MM.1S (cell line): ENCODE data around the gene ADSS2.

ENCODE experiments used
- DNase-seq: peaks from one replicate; pipeline ENCODE4 v3.0.0-alpha.2; 2015
- H2AFZ ChIP-seq: fragments of 300-600 bp; sonication (generic); 2 replicates; pipeline ENCODE4 v1.6.0; 2016; ENCODE audit warnings: antibody characterized with exemption, low read length
- H3F3A ChIP-seq: fragments of 300-600 bp; sonication (generic); 2 replicates; pipeline ENCODE4 v1.6.1; 2016; ENCODE audit warnings: mild to moderate bottlenecking, antibody characterized with exemption, low read length, moderate library complexity, mixed read lengths; ENCODE audit not compliant: insufficient read depth
- H3K27ac ChIP-seq: fragments of 300-600 bp; sonication (generic); 2 replicates; pipeline ENCODE4 v1.5.1; 2016; ENCODE audit warnings: mild to moderate bottlenecking, low read length
- H3K27me3 ChIP-seq: fragments of 300-600 bp; sonication (generic); replicated peaks from 2 replicates; pipeline ENCODE4 v1.6.0; 2016; ENCODE audit warnings: low read length; ENCODE audit not compliant: insufficient read depth
- H3K36me3 ChIP-seq: fragments of 300-600 bp; sonication (generic); replicated peaks from 2 replicates; pipeline ENCODE4 v1.6.1; 2016; ENCODE audit warnings: mild to moderate bottlenecking, low read length, mixed read lengths; ENCODE audit not compliant: insufficient read depth
- H3K4me1 ChIP-seq: fragments of 300-600 bp; sonication (generic); 2 replicates; pipeline ENCODE4 v1.6.1; 2016; ENCODE audit warnings: low read length, mixed read lengths
- H3K4me2 ChIP-seq: fragments of 300-600 bp; sonication (generic); 2 replicates; pipeline ENCODE4 v1.6.0; 2016; ENCODE audit warnings: low read depth, low read length
- H3K4me3 ChIP-seq: fragments of 300-600 bp; sonication (generic); 2 replicates; pipeline ENCODE4 v1.5.1; 2016; ENCODE audit warnings: low read length, mixed read lengths
- H3K79me2 ChIP-seq: fragments of 300-600 bp; sonication (generic); 2 replicates; pipeline ENCODE4 v1.6.1; 2016; ENCODE audit warnings: mixed run types, low read length, mixed read lengths
- H3K9ac ChIP-seq: fragments of 300-600 bp; sonication (generic); 2 replicates; pipeline ENCODE4 v1.6.1; 2016; ENCODE audit warnings: low read length, mixed read lengths
- H3K9me2 ChIP-seq: fragments of 300-600 bp; sonication (generic); replicated peaks from 2 replicates; pipeline ENCODE4 v1.6.1; 2016; ENCODE audit warnings: mild to moderate bottlenecking, low read length, mixed read lengths; ENCODE audit not compliant: insufficient read depth
- H3K9me3 ChIP-seq: fragments of 300-600 bp; sonication (generic); replicated peaks from 2 replicates; pipeline ENCODE4 v1.6.1; 2016; ENCODE audit warnings: mild to moderate bottlenecking, low read length, mixed read lengths; ENCODE audit not compliant: insufficient read depth
- H4K20me1 ChIP-seq: fragments of 300-600 bp; sonication (generic); 2 replicates; pipeline ENCODE4 v1.6.1; 2016; ENCODE audit warnings: mild to moderate bottlenecking, low read length, moderate library complexity, mixed read lengths; ENCODE audit not compliant: insufficient read depth
- EZH2 ChIP-seq: fragments of 300-600 bp; sonication (generic); optimal IDR thresholded peaks from 2 replicates; pipeline ENCODE3; 2017; ENCODE audit warnings: low read depth, mild to moderate bottlenecking, antibody characterized with exemption, low read length, mixed read lengths
- EZH2phosphoT487 ChIP-seq: fragments of 300-600 bp; sonication (generic); IDR thresholded peaks from 2 replicates; pipeline ENCODE4 v1.6.1; 2018; ENCODE audit warnings: antibody characterized with exemption, low read length
- TF ChIP-seq, protein P1 (sequence below): fragments of 300-600 bp; sonication (generic); IDR thresholded peaks from 2 replicates; pipeline ENCODE4 v1.5.1; 2016; ENCODE audit warnings: antibody characterized with exemption, low read length, mixed read lengths

Gene ADSS2

DNA sequence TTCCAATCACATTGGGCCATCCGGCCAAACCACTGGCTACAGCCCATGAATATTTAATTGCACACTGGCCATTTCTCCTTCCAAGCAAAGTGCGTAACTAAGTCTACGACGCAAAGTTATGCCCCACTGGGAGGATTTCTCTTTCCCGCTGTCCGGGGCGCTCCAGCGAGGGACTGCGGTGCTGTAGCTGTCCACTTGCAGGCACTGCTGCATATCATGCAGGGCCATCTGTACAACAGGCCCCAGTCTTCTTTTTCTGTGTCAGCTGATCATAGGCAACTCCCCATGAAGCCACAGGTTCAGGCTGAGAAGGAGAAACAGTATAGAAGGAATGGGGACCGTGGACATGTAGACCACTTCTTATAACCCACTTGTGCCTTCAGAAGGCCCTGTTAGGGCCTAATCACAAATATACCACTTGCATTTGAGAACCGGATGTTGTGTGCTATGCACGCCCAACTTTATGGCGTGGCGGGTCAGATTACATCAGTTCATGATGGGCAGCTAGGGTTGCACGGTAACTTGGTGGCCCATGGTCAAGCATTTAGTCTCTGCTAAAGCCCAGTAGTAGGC lies 58.0 kb downstream of the ADSS2 start:
- Histone ChIP-seq H3K27ac (no peak overlapping the region), H3K4me1 (peaks cover 13% of the 10 kb centered on the region), H3K9me2 (no peaks in the 10 kb centered on the region), H3K9me3 (no peaks in the 10 kb centered on the region), H3K79me2 (no peaks in the 10 kb centered on the region), H3K27me3 (no peaks in the 10 kb centered on the region), H2AFZ (no peak overlapping the region), H3K4me3 (no peak overlapping the region), H4K20me1 (no peaks in the 10 kb centered on the region), H3F3A (0 out of 2 replicates have a peak, but pooled peaks cover 2% of the 10 kb centered on the region), H3K9ac (no peak overlapping the region), H3K4me2 (no peak overlapping the region), H3K36me3 (no peaks in the 10 kb centered on the region)
- TF ChIP-seq, protein P1, sequence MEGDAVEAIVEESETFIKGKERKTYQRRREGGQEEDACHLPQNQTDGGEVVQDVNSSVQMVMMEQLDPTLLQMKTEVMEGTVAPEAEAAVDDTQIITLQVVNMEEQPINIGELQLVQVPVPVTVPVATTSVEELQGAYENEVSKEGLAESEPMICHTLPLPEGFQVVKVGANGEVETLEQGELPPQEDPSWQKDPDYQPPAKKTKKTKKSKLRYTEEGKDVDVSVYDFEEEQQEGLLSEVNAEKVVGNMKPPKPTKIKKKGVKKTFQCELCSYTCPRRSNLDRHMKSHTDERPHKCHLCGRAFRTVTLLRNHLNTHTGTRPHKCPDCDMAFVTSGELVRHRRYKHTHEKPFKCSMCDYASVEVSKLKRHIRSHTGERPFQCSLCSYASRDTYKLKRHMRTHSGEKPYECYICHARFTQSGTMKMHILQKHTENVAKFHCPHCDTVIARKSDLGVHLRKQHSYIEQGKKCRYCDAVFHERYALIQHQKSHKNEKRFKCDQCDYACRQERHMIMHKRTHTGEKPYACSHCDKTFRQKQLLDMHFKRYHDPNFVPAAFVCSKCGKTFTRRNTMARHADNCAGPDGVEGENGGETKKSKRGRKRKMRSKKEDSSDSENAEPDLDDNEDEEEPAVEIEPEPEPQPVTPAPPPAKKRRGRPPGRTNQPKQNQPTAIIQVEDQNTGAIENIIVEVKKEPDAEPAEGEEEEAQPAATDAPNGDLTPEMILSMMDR: no peak
- TF ChIP-seq EZH2: no peak
- no peak for TF ChIP-seq EZH2phosphoT487
- DNase-seq: no peak

DNA sequence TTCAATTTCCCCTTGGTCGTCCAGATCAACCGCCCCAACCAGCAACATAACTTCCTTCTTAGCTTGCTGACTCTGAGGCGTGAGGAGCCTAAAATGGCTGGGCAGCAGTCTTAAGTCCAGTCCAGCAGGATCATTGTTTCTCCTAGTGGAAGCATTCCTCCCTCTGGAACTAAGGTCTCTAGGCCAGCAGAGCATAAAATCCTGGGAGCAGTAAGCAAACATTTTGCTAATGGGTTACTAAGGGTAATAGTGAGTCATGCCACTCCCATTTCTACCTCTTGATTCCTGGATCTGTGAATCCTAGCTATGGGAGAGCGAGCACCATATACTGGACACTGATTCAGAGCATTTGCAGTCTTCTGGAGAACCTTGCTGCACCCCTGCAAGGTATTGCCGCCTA lies 59.9 kb downstream of the ADSS2 start:
- no peaks in the 10 kb centered on the region for H3K36me3 ChIP-seq
- H3K79me2 ChIP-seq: no peaks in the 10 kb centered on the region
- H3K27me3 ChIP-seq: no peaks in the 10 kb centered on the region
- no peaks in the 10 kb centered on the region for H4K20me1 ChIP-seq
- peaks cover 14% of the 10 kb centered on the region for H3K4me1 ChIP-seq
- no peak overlapping the region for H3K4me2 ChIP-seq
- H3K27ac ChIP-seq: no peak overlapping the region
- TF ChIP-seq, protein P1: no peak
- TF ChIP-seq EZH2 (no peak), EZH2phosphoT487 (no peak)
- H3F3A ChIP-seq: peaks cover 7% of the 10 kb centered on the region; the same call in 1 of the 2 replicates
- H3K4me3 ChIP-seq: no peak overlapping the region
- H3K9me2 ChIP-seq: no peaks in the 10 kb centered on the region
- no peak for DNase-seq
- H3K9ac ChIP-seq: no peak overlapping the region
- no peak overlapping the region for H2AFZ ChIP-seq
- H3K9me3 ChIP-seq: no peaks in the 10 kb centered on the region

DNA sequence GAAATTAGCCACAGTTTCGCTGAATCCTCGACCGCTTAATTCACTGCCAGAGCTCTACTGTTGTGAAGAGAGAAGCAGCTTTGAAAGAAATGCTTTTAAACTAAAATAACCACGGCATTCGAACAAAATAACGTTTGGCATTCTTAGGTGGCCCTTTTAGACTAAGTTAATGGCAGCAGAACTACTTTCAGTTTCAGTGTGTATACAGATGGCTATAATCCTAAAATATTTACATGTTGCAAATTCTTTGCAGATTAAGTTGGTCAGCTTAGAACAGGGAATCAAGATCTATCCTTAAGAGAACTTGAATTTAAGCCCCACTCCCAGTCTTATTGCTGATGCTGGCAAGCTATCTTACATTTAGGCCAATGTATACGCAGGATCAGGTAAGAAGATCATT lies 62.7 kb downstream of the ADSS2 start:
- Histone ChIP-seq H2AFZ (peak overlapping the region; percentile 20; the same call in 1 of the 2 replicates), H3K9me3 (no peaks in the 10 kb centered on the region), H3K4me1 (peaks cover 13% of the 10 kb centered on the region), H4K20me1 (no peaks in the 10 kb centered on the region), H3K4me2 (peak overlapping the region; percentile 43), H3K36me3 (no peaks in the 10 kb centered on the region), H3K4me3 (peak overlapping the region; percentile 6; the same call in 1 of the 2 replicates), H3F3A (peaks cover 7% of the 10 kb centered on the region; the same call in 1 of the 2 replicates), H3K79me2 (no peaks in the 10 kb centered on the region), H3K9ac (peak overlapping the region; percentile 10; the same call in 1 of the 2 replicates), H3K27ac (peak overlapping the region; percentile 32; the same call in 1 of the 2 replicates), H3K27me3 (no peaks in the 10 kb centered on the region), H3K9me2 (no peaks in the 10 kb centered on the region)
- peak; percentile 69 for DNase-seq
- TF ChIP-seq EZH2phosphoT487: no peak

DNA sequence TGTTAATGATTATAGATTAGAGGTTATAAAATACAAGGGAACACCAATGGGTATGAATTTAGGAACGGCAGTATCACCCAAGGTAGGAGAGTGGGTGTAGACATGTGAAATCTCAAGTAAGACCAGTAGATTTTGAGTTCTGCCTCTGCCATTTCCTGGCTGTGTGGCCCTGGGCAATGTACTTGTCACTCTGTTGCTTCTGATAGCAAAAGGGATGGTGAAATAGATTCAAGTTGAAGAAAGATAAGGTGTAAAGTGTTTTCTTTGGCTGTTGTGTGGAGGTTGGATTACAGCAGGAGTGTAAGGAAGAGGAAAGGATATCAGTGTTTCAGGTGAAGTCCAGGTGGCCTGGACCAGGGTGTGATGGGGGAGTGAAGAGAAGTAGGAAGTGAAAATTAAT lies 64.3 kb downstream of the ADSS2 start:
- Histone ChIP-seq H3K9ac (no peak overlapping the region), H3K4me2 (no peak overlapping the region), H3K27ac (no peak overlapping the region), H3K79me2 (no peaks in the 10 kb centered on the region), H3K4me3 (no peak overlapping the region), H3K27me3 (no peaks in the 10 kb centered on the region), H3K9me2 (no peaks in the 10 kb centered on the region), H4K20me1 (no peaks in the 10 kb centered on the region), H3F3A (peaks cover 7% of the 10 kb centered on the region; the same call in 1 of the 2 replicates), H3K4me1 (peaks cover 13% of the 10 kb centered on the region), H3K9me3 (no peaks in the 10 kb centered on the region), H3K36me3 (no peaks in the 10 kb centered on the region), H2AFZ (no peak overlapping the region)
- DNase-seq: no peak
- TF ChIP-seq EZH2phosphoT487 (no peak), EZH2 (no peak)
- TF ChIP-seq, protein P1: no peak
